CD4-positive, alpha-beta T cell treated with Interleukin-21 for 1 hour (primary cell): ENCODE data around the gene CD3G.
"Not testable (repeated sequence)": the region's sequence is repeated elsewhere in the genome, so short reads cannot be mapped to it uniquely, and the experiment has no call there.

Experiments
- DNase-seq: peaks from one replicate; pipeline ENCODE4 v3.0.0-alpha.2; 2020

Gene CD3G

DNA sequence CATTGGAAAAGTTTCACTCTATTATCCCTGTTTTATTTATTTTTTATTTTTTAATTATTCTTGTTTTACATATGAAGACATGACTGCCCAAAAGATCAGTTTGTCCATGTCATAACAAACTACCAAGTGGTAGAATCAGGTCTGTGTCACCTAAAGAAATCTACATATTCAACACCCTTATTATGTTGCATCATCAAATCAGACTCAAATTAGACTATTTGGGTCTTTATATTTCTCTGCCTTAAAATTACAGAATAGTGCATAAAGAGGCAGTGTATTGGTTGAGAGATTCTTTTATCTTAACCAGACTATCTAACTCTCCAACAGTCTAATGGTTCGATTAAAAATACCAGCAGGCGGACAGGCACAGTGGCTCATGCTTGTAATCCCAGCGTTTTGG is 38.8 kb downstream of the CD3G start:
- no peak for DNase-seq

DNA sequence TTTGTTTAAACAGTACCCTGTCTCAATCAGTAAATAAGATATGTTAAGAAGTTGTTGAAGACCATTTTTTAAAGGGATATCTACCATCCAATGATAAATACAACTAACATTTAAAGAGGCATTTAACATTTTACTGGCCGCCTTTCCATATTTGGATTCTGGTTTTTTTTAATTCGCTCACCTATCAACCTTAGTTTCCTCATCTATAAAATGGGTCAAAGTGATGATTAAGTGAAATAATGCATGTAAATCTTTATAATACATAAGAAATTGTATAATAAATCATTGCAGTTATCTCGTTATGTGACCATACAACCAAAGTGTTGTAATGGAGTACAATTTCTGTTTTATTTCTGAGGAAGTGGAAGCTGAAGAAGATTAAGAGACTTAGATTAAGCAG is 39.5 kb downstream of the CD3G start:
- DNase-seq, result no peak

- DNase-seq, result peak; percentile 49
These were observed 52.0 kb downstream of the CD3G start for GRCh38 chr11:118396097-118396501.

- no peak for DNase-seq
These were observed 53.3 kb downstream of the CD3G start for GRCh38 chr11:118397448-118397847.

- peak; percentile 90 for DNase-seq
These were observed 54.8 kb downstream of the CD3G start for GRCh38 chr11:118398791-118399559.

GRCh38 chr11:118401151-118401879 is 57.2 kb downstream of the CD3G start, which contains the start of gene ATP5MG:
TSS of gene ATP5MG (plus strand) at chr11:118401606. CDS start at chr11:118401666, 60 bp downstream.
- peak; percentile 94 for DNase-seq

DNA sequence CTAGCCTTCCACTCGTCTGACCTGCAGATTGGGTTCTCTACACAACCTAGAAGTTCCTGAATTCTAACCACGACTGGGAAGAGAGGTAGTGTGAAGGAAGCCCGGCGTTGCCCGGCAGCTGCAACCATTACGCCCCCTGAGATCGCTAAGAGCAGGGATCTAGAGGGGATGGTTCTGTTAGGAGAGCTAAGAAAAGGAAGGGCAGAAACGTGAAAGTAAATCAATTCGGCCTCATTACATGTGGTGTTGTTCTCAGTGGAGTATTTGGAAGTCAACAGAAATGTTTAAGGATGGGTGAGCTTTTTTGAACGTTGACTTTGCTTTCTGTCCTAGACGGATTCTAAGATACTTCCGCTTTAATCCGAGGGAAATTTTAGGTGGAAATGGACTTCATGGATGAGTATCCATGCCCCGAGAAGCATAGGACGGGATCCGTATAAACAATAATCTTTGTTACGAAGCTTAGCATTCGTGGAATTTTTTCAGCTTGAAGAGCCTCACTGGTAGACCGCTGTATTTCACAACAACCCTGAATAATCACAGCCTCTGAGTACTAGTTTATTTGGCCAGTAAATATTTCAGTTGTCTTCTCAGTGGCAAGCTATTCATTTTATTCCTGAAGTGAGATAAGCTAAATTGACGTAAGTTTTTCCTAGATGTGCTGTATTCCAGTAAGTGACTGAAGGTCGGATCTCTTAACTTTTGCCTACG is 57.9 kb downstream of the CD3G start:
- no peak for DNase-seq

DNA sequence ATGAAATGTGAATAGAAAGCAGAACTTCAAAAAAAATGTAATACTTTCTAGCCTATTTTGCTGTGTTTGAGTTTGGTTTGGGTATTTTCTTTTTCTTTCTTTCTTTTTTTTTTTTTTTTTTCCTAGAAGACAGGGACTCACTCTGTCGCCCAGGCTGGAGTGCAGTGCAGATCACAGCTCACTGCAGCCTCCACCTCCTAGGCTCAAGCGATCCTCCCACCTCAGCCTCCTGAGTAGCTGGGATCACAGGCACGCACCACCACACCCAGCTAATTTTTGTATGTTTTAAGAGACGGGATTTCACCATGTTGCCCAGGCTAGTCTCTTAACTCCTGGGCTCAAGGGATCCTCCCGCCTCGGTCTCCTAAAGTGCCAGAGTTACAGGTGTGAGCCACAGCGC is 58.5 kb downstream of the CD3G start:
- DNase-seq, result not testable (repeated sequence)
